22Rv1 (cell line): Measurements from ENCODE around the gene TCTN2.

Source experiments
- ZFX ChIP-seq: fragments of 450-650 bp; IDR thresholded peaks from 2 replicates; pipeline ENCODE4 v1.6.1; 2017; ENCODE audit warnings: antibody characterized with exemption, borderline replicate concordance
- TF ChIP-seq, protein P1 (sequence below): fragments of 450-650 bp; IDR thresholded peaks from 2 replicates; pipeline ENCODE4 v1.5.1; 2017; ENCODE audit warnings: mild to moderate bottlenecking

DNA sequence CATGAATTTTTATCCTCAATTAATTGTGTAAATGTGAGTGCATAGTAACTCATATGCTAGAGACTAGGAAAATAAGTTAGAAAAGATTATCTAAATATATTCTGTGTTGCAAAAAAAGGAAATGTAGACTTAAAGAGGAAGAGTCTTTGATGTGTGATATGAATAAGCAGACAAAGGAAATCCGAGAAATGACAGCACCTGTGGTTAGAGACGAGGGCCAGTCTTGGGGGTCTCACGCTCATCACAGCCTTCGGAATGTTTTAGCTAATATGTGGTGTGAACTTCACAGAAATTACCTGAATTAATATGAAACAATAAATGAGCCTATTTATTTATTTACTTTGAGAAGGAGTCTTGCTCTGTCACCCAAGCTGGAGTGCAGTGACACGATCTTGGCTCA, 52.9 kb downstream of the TCTN2 start:
- TF ChIP-seq, protein P1, sequence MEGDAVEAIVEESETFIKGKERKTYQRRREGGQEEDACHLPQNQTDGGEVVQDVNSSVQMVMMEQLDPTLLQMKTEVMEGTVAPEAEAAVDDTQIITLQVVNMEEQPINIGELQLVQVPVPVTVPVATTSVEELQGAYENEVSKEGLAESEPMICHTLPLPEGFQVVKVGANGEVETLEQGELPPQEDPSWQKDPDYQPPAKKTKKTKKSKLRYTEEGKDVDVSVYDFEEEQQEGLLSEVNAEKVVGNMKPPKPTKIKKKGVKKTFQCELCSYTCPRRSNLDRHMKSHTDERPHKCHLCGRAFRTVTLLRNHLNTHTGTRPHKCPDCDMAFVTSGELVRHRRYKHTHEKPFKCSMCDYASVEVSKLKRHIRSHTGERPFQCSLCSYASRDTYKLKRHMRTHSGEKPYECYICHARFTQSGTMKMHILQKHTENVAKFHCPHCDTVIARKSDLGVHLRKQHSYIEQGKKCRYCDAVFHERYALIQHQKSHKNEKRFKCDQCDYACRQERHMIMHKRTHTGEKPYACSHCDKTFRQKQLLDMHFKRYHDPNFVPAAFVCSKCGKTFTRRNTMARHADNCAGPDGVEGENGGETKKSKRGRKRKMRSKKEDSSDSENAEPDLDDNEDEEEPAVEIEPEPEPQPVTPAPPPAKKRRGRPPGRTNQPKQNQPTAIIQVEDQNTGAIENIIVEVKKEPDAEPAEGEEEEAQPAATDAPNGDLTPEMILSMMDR: no peak
- TF ChIP-seq ZFX: no peak
